ENCODE measurements around the gene NOX3.
"Not testable (repeated sequence)": the region's sequence is repeated elsewhere in the genome, so short reads cannot be mapped to it uniquely, and the experiment has no call there.

The NOX3 gene

GRCh38 chr6:155455766-155456165, at the start of gene NOX3:
NOX3 (minus strand) TSS chr6:155455839; CDS start chr6:155455800, 39 bp downstream.
- no peak for DNase-seq

GRCh38 chr6:155504848-155505607, 49.4 kb upstream of the NOX3 start:
- DNase-seq = no peak

GRCh38 chr6:155502393-155502792, 46.8 kb upstream of the NOX3 start:
- DNase-seq = no peak

- DNase-seq = no peak
Observed at GRCh38 chr6:155499574-155499973, 43.9 kb upstream of the NOX3 start.

GRCh38 chr6:155498370-155498769, 42.7 kb upstream of the NOX3 start:
- DNase-seq = no peak

GRCh38 chr6:155497273-155497672, 41.6 kb upstream of the NOX3 start:
- DNase-seq = no peak

GRCh38 chr6:155495011-155495768, 39.6 kb upstream of the NOX3 start:
- DNase-seq = no peak

- no peak for DNase-seq
Observed at GRCh38 chr6:155493694-155494143, 38.1 kb upstream of the NOX3 start.

- no peak for DNase-seq
Observed at GRCh38 chr6:155493026-155493693, 37.5 kb upstream of the NOX3 start.

GRCh38 chr6:155492061-155492735, 36.6 kb upstream of the NOX3 start:
- no peak for DNase-seq

- no peak for DNase-seq
Observed at GRCh38 chr6:155491421-155491820, 35.8 kb upstream of the NOX3 start.

GRCh38 chr6:155488197-155488596, 32.6 kb upstream of the NOX3 start:
- not testable (repeated sequence) for DNase-seq

- DNase-seq = no peak
Observed at GRCh38 chr6:155487371-155488130, 31.9 kb upstream of the NOX3 start.

GRCh38 chr6:155486721-155487294, 31.2 kb upstream of the NOX3 start:
- DNase-seq = no peak

- no peak for DNase-seq
Observed at GRCh38 chr6:155485756-155486155, 30.1 kb upstream of the NOX3 start.

GRCh38 chr6:155483858-155484257, 28.2 kb upstream of the NOX3 start:
- no peak for DNase-seq

GRCh38 chr6:155481215-155481614, 25.6 kb upstream of the NOX3 start:
- DNase-seq = no peak

- DNase-seq = no peak
Observed at GRCh38 chr6:155473741-155474140, 18.1 kb upstream of the NOX3 start.

- no peak for DNase-seq
Observed at GRCh38 chr6:155472886-155473285, 17.2 kb upstream of the NOX3 start.

GRCh38 chr6:155470979-155471616, 15.5 kb upstream of the NOX3 start:
- not testable (repeated sequence) for DNase-seq

- DNase-seq = not testable (repeated sequence)
Observed at GRCh38 chr6:155468543-155468942, 12.9 kb upstream of the NOX3 start.

All from activated CD4-positive, alpha-beta T cell treated with anti-CD3 and anti-CD28 coated beads for 1 hour (primary cell).